DMS114 treated with DMSO at 0.1 percent for 48 hours (cell line): ENCODE measurements around the gene SURF2.
"Not testable (repeated sequence)": the region's sequence is repeated elsewhere in the genome, so short reads cannot be mapped to it uniquely, and the experiment has no call there.

Experiments used
- DNase-seq: peaks from one replicate; lab custom pipeline; 2025; ENCODE audit not compliant: unreplicated experiment; lab: John Stamatoyannopoulos, UW

Gene SURF2

DNA sequence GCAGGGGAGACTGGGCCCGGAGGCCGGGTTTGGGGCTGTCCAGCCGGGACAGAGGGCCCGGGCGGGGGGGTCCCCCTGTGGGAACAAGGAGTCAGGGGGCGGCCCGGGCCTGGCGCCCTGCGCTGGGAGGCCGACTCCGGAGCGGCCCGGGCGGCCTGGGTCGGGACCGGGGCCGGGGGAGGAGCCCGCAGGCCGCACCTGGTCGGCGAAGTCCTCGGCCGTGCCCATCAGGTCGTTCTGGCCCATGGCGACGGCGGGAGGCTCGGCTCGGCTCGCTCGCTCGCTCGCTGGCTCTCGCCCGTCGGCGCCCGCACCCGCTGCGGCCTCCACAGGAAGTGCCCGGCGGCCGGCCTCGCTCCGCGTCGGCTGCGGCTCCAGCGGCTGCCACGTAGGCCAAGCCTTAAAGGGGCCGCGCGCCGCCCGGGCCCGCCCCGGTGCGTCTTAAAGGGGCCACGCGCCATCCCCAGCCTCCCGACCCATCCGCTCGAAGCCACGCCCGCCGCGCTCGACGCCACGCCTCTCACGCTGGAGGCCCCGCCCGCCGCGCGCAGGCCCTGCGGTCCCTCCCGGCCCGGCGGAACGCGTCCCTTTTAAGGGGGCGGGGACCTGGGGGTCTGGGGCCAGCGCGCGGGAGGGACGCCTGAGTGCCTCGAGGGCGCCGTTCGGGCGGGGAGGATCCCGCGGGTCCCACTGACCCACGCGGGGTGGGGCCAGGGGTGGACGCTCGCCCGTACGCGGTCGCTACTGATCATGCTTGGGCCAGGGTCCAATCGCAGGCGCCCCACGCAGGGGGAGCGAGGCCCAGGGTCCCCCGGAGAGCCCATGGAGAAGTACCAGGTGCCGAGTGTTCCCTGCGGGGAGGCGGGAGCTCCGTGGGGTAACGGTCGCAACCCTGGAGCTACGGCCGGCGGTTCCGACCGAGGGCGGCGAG is 19.6 kb downstream of the SURF2 start, which contains the start of the genes STKLD1 and SURF4:
Gene STKLD1, plus strand, starts transcription at position 643 of the 931 bp plus-strand sequence. Its CDS starts 108 bp downstream, at position 751.
Gene SURF4, minus strand, starts transcription at position 337 of the 931 bp plus-strand sequence. Its CDS starts 91 bp downstream, at position 246.
- DNase-seq = peak; percentile 80

DNA sequence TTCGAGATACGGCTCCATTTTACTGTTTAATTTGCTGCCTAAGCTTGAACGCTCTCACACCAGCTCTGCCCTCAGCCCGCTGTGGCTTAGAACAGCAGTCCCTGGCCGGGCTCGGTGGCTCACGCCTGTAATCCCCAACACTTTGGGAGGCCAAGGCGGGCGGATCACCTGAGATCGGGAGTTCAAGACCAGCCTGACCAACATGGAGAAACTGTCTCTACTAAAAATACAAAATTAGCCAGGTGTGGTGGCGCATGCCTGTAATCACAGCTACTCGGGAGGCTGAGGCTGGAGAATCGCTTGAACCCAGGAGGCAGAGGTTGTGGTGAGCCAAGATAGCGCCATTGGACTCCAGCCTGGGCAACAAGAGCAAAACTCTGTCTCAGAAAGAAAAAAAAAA is 20.9 kb downstream of the SURF2 start:
- not testable (repeated sequence) for DNase-seq

DNA sequence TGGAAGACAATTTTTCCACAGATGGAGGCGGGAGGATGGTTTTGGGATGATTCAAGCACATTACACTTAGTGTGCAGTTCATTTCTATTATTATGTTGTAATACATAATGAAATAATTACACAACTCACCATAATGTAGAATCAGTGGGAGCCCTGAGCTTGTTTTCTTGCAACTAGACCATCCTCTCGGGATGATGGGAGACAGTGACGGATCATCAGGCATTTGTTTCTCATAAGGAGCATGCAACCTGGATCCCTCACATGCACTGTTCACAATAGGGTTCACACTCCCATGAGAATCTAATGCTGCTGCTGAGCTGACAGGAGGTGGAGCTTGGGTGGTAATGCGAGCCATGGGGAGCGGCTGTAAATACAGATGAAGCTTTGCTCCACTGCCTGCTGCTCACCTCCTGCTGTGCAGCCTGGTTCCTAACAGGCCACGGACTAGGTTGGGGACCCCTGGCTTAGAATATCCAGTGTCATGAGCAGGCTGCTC is 21.4 kb downstream of the SURF2 start:
- no peak for DNase-seq

DNA sequence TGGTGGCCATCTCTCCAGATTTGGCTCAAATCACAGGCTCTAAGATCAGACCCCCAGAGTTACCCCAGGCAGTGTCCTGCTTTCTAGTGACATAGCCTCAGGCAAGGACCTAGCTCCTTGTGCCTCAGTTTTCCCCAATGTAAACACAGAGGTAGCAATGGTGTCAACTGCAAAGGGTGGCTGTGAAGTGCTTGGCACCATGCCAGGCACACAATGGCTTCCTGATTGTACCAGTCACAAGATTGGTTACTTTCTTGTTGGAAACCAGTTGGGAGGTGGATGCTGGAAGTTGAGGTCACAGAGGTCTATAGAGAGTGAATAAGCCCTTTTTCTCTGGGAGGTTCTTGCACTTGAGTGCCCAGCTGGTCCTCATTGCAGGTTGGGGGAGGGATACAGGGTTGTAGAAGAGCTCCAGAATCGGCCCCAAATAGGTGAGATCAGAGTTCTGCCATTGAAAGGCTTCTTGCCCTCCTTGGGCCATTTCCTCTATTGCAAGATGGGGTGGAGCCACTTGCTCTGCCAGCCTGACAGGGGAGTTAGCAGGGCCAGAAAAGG is 22.1 kb downstream of the SURF2 start:
- no peak for DNase-seq

DNA sequence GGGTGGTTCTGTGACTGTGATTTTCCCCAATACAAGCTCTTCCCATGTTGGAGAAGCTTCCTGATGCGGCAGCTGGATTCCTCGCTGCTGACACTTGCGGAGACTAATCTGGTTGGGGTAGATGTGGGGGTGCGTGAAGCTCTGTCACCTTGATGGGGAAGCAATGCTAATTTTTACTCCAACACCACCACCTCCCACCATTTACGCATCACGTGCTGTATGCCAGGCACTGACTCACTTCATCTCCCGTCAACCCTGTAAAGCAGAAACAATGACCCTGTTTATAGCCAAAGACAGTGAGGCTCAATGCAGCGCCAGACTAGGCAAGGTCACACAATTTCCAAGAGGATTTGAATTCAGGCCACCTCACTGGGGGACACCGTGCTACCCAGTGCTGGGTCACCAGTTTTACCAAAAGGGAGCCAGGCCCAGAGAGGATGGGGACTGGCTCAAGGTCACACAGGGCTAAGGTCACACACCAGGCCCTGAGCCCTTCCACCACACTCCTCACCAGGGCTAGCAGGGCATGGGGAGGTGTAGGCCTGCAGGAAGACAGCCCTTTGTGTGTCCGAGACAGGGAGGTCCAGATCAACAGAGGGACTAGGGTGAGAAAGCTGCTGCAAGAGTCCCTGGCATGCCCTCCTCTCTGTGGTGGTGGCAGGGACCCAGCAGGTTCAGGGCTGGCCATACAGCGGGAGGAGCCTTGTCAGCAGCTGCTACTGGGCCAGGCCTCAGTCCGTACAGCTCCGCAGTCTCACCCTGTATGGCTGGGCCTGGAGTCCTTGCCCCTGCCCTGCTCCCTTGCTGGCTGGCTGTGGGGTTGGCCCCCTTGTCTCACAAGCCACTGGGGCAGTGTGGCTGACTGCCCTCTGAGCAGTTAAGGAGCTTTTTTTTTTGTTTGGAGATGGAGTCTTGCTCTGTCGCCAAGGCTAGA is 23.1 kb downstream of the SURF2 start:
- no peak for DNase-seq

DNA sequence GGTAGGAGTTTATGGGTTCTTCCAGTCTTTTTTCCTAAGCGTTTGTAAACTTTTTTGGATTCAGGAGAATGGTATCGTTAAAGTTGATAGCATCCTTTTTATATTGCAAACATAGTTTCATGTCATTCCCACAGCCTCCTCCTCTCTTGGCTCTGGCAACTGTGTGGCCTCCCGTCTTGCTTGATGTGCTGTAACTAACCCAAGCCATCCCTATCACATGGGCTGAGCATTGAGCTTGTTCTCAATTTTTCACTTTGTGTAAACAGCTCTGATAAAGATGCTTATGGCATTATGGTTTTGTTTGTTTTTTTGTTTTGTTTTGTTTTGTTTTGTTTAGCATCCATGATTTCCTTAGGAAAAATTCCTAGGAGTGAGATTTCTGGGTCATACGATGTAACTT is 24.4 kb downstream of the SURF2 start:
- DNase-seq = no peak

DNA sequence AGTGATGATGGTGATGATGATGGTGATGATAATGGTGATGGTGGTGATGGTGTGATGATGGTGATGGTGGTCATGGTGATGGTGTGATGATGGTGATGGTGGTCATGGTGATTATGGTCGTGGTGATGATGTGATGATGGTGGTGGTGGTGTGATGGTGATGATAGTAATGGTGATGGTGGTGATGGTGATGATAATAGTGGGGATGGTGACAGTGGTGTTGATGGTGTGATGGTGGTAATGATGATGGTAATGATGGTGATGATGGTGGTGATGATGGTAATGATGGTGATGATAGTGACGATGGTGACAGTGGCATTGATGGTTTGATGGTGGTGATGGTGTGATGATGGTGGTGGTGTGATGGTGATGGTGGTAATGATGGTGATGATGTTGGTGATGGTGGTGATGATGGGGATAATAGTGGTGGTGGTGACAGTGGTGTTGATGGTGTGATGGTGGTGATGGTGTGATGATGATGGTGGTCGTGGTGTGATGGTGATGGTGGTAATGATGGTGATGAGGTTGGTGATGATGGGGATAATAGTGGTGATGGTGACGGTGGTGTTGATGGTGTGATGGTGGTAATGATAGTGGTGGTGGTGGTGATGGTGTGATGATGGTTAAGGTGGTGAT is 26.3 kb downstream of the SURF2 start:
- DNase-seq = no peak

DNA sequence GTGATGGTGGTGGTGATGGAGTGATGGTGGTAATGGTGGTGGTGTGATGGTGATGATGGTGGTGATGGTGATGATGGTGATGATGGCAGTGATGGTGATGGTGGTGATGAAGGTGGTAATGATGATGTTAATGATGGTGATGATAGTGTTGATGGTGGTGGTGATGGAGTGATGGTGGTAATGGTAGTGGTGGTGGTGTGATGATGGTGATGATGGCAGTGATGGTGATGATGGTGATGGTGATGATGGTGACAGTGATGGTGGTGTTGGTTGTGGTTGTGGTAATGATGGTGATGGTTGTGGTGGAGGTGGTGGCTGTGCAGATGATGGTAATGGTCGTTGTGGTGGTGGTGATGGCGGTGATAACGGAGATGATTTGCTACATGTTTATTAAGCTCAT is 27.1 kb downstream of the SURF2 start:
- no peak for DNase-seq

DNA sequence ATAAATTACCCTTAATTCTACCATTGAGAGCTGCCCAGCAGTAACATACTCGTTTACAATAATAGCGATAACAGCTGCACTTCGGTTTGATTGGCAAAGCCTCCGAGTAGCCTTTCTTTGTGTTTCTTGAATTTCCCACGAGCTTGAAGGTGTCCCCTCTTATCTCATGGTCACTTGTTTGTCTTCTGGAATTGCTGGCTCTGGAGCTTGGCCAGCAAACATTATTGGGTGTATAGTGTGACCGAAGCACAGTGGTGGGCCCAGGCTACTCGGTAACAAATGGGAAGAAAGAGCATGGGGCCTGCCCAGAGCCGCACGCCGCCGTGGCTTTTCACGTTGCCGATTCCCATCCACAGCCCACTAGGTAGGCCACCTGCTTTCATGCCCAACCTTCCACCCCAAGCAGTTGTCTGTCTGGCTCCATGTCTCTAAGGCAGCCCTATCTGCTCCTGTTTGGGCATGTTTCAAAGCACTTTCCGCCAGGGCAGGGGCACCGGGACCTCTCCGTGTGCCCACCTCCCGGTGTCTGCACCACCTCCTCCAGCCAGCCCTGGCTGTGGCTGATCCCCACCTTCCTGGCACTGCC is 28.5 kb downstream of the SURF2 start:
- no peak for DNase-seq

DNA sequence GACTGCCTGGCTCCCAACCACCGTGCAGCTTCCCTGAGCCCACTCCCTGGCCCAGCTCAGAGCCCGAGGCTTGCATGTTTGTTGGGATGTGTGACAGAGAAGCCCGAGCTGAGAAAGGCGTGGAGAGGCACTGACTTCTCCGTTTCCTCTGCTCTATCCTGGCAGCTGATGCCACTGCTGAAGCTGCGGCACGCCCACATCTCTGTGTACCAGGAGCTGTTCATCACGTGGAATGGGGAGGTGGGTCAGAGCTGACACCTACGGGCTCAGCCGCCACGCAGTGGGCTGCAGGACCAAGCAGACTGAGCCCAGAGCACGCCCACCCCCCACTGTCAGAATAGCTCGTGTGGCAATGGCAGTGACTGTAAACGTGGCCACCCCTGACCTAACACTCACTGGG is 29.1 kb downstream of the SURF2 start:
- DNase-seq = no peak

DNA sequence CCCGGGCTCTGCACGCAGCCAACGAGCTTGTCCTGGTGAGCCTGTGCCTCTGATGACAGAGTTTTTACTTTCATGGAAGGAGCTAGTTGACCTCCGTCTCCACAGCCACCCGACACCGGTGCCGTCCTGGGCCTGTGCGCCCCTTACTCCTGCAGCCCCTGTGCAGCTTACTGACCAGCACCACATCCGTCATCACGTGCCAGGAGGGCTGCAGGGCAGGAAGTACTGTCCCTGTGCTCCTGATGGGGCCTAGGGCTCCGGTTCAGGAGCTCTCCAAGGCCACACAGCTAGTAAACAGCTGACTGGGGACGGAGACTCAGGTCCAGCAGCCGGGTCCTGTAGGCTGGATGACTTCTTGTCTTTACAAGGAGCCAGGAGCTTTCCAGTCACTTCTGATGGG is 30.0 kb downstream of the SURF2 start:
- DNase-seq = no peak

DNA sequence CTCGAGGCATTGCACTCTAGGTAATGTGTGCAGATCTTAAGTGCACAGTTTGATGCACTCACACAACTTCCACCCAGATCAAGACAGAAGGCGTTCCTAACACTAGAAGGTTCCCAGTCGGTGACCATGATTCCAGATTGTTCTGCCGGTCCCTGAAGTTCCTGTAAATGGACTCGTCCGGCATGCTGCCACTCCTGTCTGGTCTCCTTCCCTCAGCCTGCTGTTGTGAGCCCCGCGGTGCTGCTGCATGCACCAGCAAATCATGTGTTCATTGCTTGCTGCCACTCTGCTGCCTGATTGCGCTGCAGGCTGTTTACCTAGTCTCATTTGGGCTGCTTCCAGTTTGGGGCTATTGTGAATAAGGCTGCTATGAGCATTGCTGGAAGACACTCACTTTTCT is 31.3 kb downstream of the SURF2 start:
- no peak for DNase-seq

DNA sequence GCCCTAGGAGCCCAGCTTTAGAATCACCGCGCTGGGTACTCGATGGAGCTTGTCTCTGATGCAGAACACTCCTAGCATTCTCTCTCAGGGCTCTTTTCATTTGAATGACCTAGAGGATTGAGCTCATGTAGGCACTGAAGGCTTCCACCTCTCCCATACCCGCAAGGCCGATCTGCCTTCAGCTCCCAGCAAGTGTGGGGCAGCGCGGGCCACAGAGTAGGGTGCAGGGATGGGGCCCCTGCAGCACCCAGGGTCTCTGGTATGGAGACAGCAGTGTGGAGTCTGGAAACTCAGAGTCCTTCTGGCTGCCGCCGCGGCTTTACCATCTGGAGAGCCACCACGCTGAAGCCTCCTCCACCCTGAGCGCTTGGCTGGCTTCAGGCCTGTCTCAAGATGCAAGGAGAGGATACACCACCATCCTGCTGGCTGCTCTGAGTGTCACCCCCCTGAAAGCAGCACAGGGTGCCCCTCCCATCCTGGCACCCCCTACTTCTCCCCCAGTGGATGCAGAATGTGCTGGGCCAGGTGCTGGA is 32.7 kb downstream of the SURF2 start:
- no peak for DNase-seq

DNA sequence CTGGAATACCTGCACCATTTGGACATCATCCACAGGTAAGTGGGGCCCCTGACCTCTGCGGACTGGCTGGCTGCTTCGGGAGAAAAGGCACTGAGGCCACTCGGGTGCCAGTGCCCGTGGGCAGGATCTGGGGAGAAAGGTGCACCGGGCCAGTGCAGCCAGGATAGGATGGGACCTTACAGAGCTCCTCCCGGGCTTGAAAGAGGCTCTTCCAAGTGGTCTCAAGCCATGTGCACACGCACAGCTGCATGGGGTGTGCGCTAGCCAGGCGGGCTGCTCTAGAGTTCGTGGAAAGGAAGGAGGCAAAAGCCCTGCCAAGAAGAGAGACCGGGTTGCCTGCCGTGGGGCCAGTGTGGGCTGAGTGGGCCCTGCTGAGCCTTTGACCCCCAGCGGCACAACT is 33.2 kb downstream of the SURF2 start:
- no peak for DNase-seq

DNA sequence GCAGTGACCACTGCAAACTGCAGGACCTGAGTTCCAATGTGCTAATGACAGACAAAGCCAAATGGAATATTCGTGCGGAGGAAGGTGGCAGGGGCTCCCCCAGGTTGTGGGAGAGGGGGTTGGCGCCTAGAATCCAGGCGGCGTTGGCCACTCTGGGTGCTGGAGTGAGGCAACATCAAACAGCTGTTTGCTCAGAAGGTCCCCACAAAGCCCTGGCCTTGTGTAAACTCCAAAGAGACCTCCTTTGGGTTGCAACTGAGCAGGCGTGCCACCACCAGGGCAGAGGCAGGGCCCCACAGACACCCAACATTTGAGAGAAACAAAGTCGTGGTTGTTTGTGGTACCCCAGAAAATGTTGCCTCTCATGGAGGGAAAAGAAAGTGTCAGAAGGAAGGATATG is 34.4 kb downstream of the SURF2 start:
- DNase-seq = no peak

DNA sequence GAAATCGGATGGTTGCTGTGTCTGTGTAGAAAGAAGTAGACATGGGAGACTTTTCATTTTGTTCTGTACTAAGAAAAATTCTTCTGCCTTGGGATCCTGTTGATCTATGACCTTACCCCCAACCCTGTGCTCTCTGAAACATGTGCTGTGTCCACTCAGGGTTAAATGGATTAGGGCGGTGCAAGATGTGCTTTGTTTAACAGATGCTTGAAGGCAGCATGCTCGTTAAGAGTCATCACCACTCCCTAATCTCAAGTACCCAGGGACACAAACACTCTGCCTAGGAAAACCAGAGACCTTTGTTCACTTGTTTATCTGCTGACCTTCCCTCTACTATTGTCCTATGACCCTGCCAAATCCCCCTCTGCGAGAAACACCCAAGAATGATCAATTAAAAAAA is 35.1 kb downstream of the SURF2 start:
- not testable (repeated sequence) for DNase-seq

DNA sequence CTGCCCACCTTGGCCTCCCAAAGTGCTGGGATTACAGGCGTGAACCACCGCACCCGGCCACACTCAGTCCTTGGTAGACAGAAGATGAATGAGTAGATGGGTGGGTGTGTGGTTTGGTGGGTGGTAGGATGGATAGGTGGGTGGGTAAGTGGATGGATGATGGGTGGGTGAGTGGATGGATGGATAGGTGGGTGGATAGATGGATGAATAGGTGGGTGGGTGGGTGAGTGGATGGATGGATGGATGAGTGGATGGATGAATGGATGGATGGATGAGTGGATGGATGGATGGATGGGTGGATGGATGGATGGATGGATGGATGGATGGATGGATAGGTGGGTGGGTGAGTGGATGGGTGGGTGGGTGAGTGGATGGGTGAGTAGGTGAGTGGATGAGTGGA is 36.0 kb downstream of the SURF2 start:
- DNase-seq = not testable (repeated sequence)

DNA sequence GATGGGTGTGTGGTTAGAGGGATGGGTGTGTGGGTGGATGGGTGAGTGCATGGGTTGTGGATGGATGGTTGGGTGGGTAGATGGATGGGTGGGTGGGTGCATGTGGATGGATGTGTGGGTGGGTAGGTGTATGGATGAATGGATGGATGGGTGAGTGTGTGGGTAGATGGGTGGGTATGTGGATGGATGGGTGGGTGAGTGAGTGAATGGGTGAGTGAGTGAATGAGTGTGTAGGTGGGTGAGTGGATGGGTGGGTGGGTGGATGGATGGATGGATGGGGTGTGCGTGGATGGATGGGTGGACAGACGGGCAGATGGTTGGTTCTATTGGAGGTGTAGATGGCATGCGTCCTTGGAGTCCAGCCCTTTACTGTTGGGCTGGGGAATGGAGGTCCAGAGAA is 37.0 kb downstream of the SURF2 start:
- DNase-seq = no peak

DNA sequence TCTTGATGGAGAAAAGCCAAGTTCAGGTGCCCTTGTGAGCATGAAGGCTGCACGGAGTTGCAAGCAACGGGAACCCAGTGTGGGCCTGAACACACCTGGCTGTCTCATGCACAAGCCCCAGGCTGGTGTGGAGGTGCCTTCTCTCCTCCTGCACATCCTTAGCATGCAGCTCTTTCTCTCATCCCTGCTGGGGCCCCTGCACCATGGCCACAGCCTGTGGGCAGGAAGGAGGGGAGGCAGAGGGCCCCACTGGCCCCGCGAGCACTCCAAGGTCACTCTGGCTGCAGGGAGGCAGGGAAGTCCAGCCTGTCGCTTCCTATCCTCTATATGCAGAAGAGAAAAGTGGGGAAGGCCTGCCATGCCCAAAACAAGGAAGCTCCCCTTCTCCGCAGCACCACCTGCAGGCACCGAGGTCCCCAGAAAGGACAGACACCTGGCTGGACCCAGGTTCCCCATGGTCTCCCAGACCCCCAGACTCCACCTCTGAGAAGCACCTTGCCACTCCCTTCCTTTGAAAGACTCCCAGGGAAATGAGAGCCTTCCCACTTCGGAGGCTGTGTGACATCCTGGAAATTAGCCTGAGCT is 38.4 kb downstream of the SURF2 start:
- DNase-seq = no peak

DNA sequence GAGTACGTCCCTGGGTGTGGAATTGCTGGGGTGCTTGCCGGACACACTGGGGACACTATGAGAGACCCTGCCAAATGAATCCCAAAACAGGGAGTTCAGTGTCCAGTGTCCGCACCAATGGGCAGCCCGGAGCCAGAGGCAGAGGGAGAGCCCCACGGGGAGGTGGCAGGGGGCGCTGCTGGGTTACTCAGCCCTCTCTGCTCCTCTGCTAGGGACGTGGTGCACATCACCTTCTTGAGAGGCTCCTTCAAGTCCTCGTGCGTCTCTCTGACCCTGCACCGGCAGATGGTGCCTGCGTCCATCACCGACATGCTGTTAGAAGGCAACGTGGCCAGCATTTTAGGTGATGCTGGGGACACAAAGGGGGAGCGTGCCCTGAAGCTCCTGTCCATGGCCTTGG is 40.6 kb downstream of the SURF2 start:
- no peak for DNase-seq
